ENCODE data around the gene UBE2N. TPM values are rescaled to one million over a fixed set of nuclear protein-coding genes. Genes with fewer than 3 reads are reported as not detected.

Gene UBE2N
- total RNA-seq, 1 donor from 2014 or later, result 150 TPM

GRCh38 chr12:93429852-93430251 is 11.9 kb downstream of the UBE2N start:
- H3K9me3 Mint-ChIP-seq (ENCODE audit: unreplicated experiment), result no peaks in the 10 kb centered on the region
- TF ChIP-seq, protein P1, sequence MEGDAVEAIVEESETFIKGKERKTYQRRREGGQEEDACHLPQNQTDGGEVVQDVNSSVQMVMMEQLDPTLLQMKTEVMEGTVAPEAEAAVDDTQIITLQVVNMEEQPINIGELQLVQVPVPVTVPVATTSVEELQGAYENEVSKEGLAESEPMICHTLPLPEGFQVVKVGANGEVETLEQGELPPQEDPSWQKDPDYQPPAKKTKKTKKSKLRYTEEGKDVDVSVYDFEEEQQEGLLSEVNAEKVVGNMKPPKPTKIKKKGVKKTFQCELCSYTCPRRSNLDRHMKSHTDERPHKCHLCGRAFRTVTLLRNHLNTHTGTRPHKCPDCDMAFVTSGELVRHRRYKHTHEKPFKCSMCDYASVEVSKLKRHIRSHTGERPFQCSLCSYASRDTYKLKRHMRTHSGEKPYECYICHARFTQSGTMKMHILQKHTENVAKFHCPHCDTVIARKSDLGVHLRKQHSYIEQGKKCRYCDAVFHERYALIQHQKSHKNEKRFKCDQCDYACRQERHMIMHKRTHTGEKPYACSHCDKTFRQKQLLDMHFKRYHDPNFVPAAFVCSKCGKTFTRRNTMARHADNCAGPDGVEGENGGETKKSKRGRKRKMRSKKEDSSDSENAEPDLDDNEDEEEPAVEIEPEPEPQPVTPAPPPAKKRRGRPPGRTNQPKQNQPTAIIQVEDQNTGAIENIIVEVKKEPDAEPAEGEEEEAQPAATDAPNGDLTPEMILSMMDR (IDR thresholded peaks at IDR 0.05; ENCODE audit: unreplicated experiment), result no peak
- no peak for DNase-seq (ENCODE audit: low spot score)
- H3K4me3 Mint-ChIP-seq (ENCODE audit: unreplicated experiment), result no peak overlapping the region
- no peaks in the 10 kb centered on the region for H3K36me3 Mint-ChIP-seq (ENCODE audit: low read depth, unreplicated experiment)
- peaks cover 2% of the 10 kb centered on the region for H3K27me3 Mint-ChIP-seq (ENCODE audit: unreplicated experiment)
- H3K4me1 Mint-ChIP-seq (ENCODE audit: unreplicated experiment), result peaks cover 22% of the 10 kb centered on the region
- no peak overlapping the region for H3K27ac Mint-ChIP-seq (ENCODE audit: unreplicated experiment)

GRCh38 chr12:93429448-93429847 is 12.3 kb downstream of the UBE2N start:
- no peak for DNase-seq (ENCODE audit: low spot score)
- Mint-ChIP-seq H3K27ac (ENCODE audit: unreplicated experiment) (no peak overlapping the region), H3K9me3 (ENCODE audit: unreplicated experiment) (no peaks in the 10 kb centered on the region), H3K4me3 (ENCODE audit: unreplicated experiment) (no peak overlapping the region), H3K4me1 (ENCODE audit: unreplicated experiment) (peaks cover 22% of the 10 kb centered on the region), H3K36me3 (ENCODE audit: low read depth, unreplicated experiment) (no peaks in the 10 kb centered on the region), H3K27me3 (ENCODE audit: unreplicated experiment) (peaks cover 2% of the 10 kb centered on the region)
- TF ChIP-seq, protein P1 (IDR thresholded peaks at IDR 0.05; ENCODE audit: unreplicated experiment), result no peak

- Mint-ChIP-seq H3K4me3 (ENCODE audit: unreplicated experiment) (no peak overlapping the region), H3K4me1 (ENCODE audit: unreplicated experiment) (peaks cover 27% of the 10 kb centered on the region), H3K27ac (ENCODE audit: unreplicated experiment) (peak overlapping the region; percentile 7), H3K27me3 (ENCODE audit: unreplicated experiment) (peaks cover 2% of the 10 kb centered on the region), H3K9me3 (ENCODE audit: unreplicated experiment) (no peaks in the 10 kb centered on the region), H3K36me3 (ENCODE audit: low read depth, unreplicated experiment) (no peaks in the 10 kb centered on the region)
- TF ChIP-seq, protein P1 (IDR thresholded peaks at IDR 0.05; ENCODE audit: unreplicated experiment), result no peak
- no peak for DNase-seq (ENCODE audit: low spot score)
Measured at GRCh38 chr12:93427779-93428564, 13.8 kb downstream of the UBE2N start.

- DNase-seq (ENCODE audit: low spot score), result no peak
- H3K27ac Mint-ChIP-seq (ENCODE audit: unreplicated experiment), result no peak overlapping the region
- no peaks in the 10 kb centered on the region for H3K36me3 Mint-ChIP-seq (ENCODE audit: low read depth, unreplicated experiment)
- H3K9me3 Mint-ChIP-seq (ENCODE audit: unreplicated experiment), result no peaks in the 10 kb centered on the region
- no peak overlapping the region for H3K4me3 Mint-ChIP-seq (ENCODE audit: unreplicated experiment)
- H3K27me3 Mint-ChIP-seq (ENCODE audit: unreplicated experiment), result no peaks in the 10 kb centered on the region
- TF ChIP-seq, protein P1 (IDR thresholded peaks at IDR 0.05; ENCODE audit: unreplicated experiment), result no peak
- peaks cover 24% of the 10 kb centered on the region for H3K4me1 Mint-ChIP-seq (ENCODE audit: unreplicated experiment)
Measured at GRCh38 chr12:93426412-93426805, 15.3 kb downstream of the UBE2N start.

DNA sequence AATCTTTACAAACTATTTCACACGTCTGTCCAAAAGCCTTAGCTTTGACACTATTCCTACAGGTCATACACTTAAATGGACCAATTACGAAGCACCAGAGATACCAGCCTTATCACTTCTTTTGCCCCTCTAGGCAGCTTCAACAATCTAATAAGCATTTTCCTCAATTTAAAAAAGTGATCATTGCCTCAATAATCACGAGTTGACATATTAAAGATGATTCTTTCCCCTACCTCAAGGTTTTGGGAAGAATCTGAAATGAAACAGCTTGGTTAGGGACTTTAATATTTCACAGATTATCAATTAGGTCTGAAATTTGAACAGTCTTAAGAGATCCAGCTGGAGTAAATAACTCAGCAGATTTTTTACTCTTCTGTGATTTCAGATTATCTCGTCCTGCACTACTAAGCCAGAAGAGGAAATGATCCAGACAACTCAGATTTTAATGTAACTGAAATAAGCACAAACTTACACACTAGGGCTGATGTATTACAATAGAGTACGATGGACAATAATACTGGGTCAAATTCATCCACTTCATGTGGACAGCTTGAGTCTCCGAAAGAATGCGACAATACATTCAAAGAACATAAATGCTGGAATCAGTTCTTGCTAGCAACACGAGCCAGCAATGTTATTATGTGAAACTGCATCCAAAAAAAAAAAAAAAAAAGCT is 15.9 kb downstream of the UBE2N start:
- Mint-ChIP-seq H3K36me3 (ENCODE audit: low read depth, unreplicated experiment) (no peaks in the 10 kb centered on the region), H3K27ac (ENCODE audit: unreplicated experiment) (peak overlapping the region; percentile 67), H3K4me1 (ENCODE audit: unreplicated experiment) (peaks cover 25% of the 10 kb centered on the region), H3K4me3 (ENCODE audit: unreplicated experiment) (no peak overlapping the region), H3K9me3 (ENCODE audit: unreplicated experiment) (no peaks in the 10 kb centered on the region), H3K27me3 (ENCODE audit: unreplicated experiment) (no peaks in the 10 kb centered on the region)
- TF ChIP-seq, protein P1 (IDR thresholded peaks at IDR 0.05; ENCODE audit: unreplicated experiment), result no peak
- DNase-seq (ENCODE audit: low spot score), result no peak
